A549 (cell line): ENCODE results near the gene PDE7B. TPM values are rescaled to one million over a fixed set of nuclear protein-coding genes. Genes with fewer than 3 reads are reported as not detected.

Experiments used
- ATAC-seq, 2 experiments: fragments of 200-7000 bp in 1 of 2; fragments of >200 bp in 1 of 2; cut with Nextera tagmentation in 1 of 2; cut with Tn5 transposase in 1 of 2; 3 replicates each; pipeline versions ENCODE4 v1.8.0 to v1.9.1; 2018 to 2020; ENCODE audit warnings: mild to moderate bottlenecking in 1 of 2, moderate library complexity in 1 of 2
- CTCF ChIA-PET: fragments of 300-600 bp; sonication (Branson Sonifier 250); formaldehyde crosslinking; extraction: SDS; loops from one replicate; lab custom pipeline; 2021; ENCODE audit warnings: antibody characterized with exemption, inconsistent platforms; lab: Yijun Ruan, JAX
- POLR2A ChIA-PET: fragments of 350-600 bp; formaldehyde crosslinking; extraction: SDS; loops from one replicate; lab custom pipeline; 2021; ENCODE audit warnings: antibody characterized with exemption, inconsistent platforms; lab: Yijun Ruan, JAX
- DNase-seq, 2 experiments: peaks; one replicate each; pipeline versions ENCODE4 v3.0.0 to v3.0.0-alpha.2; 2011 to 2016; ENCODE audit warnings: low read depth in 1 of 2, low spot score in 1 of 2
- FAIRE-seq: peaks from 2 replicates; lab custom pipeline; 2011; peaks lifted over from hg19 to GRCh38; lab: Jason Lieb, UNC
- H3K27ac ChIP-seq, 2 experiments: fragments of >200 bp; sonication (Bioruptor Twin); formaldehyde crosslinking; 3 replicates each; pipeline ENCODE4 v1.5.1; 2016 to 2017
- H3K4me1 ChIP-seq: fragments of >200 bp; sonication (Bioruptor Twin); formaldehyde crosslinking; 3 replicates; pipeline ENCODE4 v1.6.1; 2016
- H3K4me2 ChIP-seq: fragments of >200 bp; sonication (Bioruptor Twin); formaldehyde crosslinking; 3 replicates; pipeline ENCODE4 v1.6.1; 2016
- H3K4me3 ChIP-seq: fragments of >200 bp; sonication (Bioruptor Twin); formaldehyde crosslinking; 3 replicates; pipeline ENCODE4 v1.5.1; 2016
- H3K9me3 ChIP-seq: fragments of >200 bp; sonication (Bioruptor Twin); formaldehyde crosslinking; 3 replicates; pipeline ENCODE4 v1.6.1; 2016
- CBX2 ChIP-seq: fragments of 200-600 bp; sonication (generic); IDR thresholded peaks from 2 replicates; pipeline ENCODE4 v1.6.1; 2016; ENCODE audit warnings: low read depth, mild to moderate bottlenecking, borderline replicate concordance
- CBX8 ChIP-seq: fragments of 200-600 bp; sonication (generic); IDR thresholded peaks from 2 replicates; pipeline ENCODE4 v1.6.1; 2016
- CHD2 ChIP-seq: fragments of 150-350 bp; IDR thresholded peaks from 2 replicates; pipeline ENCODE4 v1.6.1; 2014; ENCODE audit warnings: low read length; ENCODE audit not compliant: partially characterized antibody
- CTCF ChIP-seq: fragments of >200 bp; sonication (Bioruptor Twin); formaldehyde crosslinking; IDR thresholded peaks from 3 replicates; pipeline ENCODE4 v1.5.1; 2016
- EHF ChIP-seq: fragments of 250-450 bp; sonication (Bioruptor Pico); IDR thresholded peaks from 2 replicates; pipeline ENCODE4 v1.5.0; 2020; ENCODE audit warnings: mild to moderate bottlenecking
- EHMT2 ChIP-seq: fragments of 200-600 bp; sonication (generic); IDR thresholded peaks from 2 replicates; pipeline ENCODE4 v1.6.1; 2016; ENCODE audit warnings: antibody characterized with exemption, low read depth, mild to moderate bottlenecking, moderate library complexity
- FOSB ChIP-seq: fragments of 250-450 bp; sonication (Bioruptor Pico); IDR thresholded peaks from 2 replicates; pipeline ENCODE4 v1.5.0; 2020; ENCODE audit warnings: mild to moderate bottlenecking, moderate library complexity
- FOSL2 ChIP-seq, 2 experiments: fragments of 450-650 bp in 1 of 2; fragments of >200 bp in 1 of 2; sonication (Bioruptor Twin) in 1 of 2; formaldehyde crosslinking; IDR thresholded peaks; 2 replicates each; pipeline versions ENCODE4 v1.5.0 to v1.6.1; 2016 to 2020; ENCODE audit warnings: mild to moderate bottlenecking in 1 of 2, moderate library complexity in 1 of 2
- HOXA7 ChIP-seq: fragments of 250-450 bp; sonication (Bioruptor Pico); IDR thresholded peaks from 2 replicates; pipeline ENCODE4 v1.5.0; 2020; ENCODE audit warnings: mild to moderate bottlenecking, moderate library complexity
- KDM5A ChIP-seq: fragments of 200-600 bp; sonication (generic); IDR thresholded peaks from 2 replicates; pipeline ENCODE4 v1.6.1; 2016; ENCODE audit warnings: antibody characterized with exemption, mild to moderate bottlenecking
- MAFK ChIP-seq: fragments of 450-650 bp; IDR thresholded peaks from 2 replicates; pipeline ENCODE4 v1.6.1; 2014; ENCODE audit not compliant: partially characterized antibody
- MAZ ChIP-seq: fragments of 150-350 bp; IDR thresholded peaks from 2 replicates; pipeline ENCODE4 v1.6.1; 2014; ENCODE audit warnings: antibody characterized with exemption, low read depth, low read length, borderline replicate concordance
- MYC ChIP-seq: IDR thresholded peaks from 2 replicates; pipeline ENCODE4 v1.6.1; 2012; ENCODE audit warnings: mild to moderate bottlenecking, inconsistent platforms, low read length, improper control_type of control experiment, borderline replicate concordance
- NFE2L2 ChIP-seq: fragments of 150-350 bp; conservative IDR thresholded peaks from 2 replicates; pipeline ENCODE4 v1.6.1; 2014; ENCODE audit warnings: low read length
- PHF8 ChIP-seq: fragments of 200-600 bp; sonication (generic); IDR thresholded peaks from 2 replicates; pipeline ENCODE4 v1.6.1; 2016; ENCODE audit warnings: low read depth, mild to moderate bottlenecking, antibody characterized with exemption, moderate library complexity, borderline replicate concordance
- POLR2A ChIP-seq: IDR thresholded peaks from 2 replicates; pipeline ENCODE4 v1.6.1; 2012; ENCODE audit warnings: mild to moderate bottlenecking, low read length
- POLR2AphosphoS2 ChIP-seq: conservative IDR thresholded peaks from 2 replicates; pipeline ENCODE4 v1.6.1; 2012; ENCODE audit warnings: low read length, improper control_type of control experiment, inconsistent platforms
- RFX5 ChIP-seq: fragments of 450-650 bp; IDR thresholded peaks from 2 replicates; pipeline ENCODE4 v1.7.1; 2014; ENCODE audit warnings: antibody characterized with exemption, mild to moderate bottlenecking, moderate library complexity
- SMC3 ChIP-seq: fragments of >200 bp; sonication (Bioruptor Twin); formaldehyde crosslinking; IDR thresholded peaks from 3 replicates; pipeline ENCODE4 v1.6.1; 2018; ENCODE audit warnings: inconsistent platforms
- SREBF2 ChIP-seq: fragments of 450-650 bp; IDR thresholded peaks from 2 replicates; pipeline ENCODE4 v1.6.1; 2014; ENCODE audit warnings: mild to moderate bottlenecking, moderate library complexity
- TFCP2L1 ChIP-seq: fragments of 250-450 bp; sonication (Bioruptor Pico); IDR thresholded peaks from 2 replicates; pipeline ENCODE4 v1.5.0; 2021; ENCODE audit warnings: mild to moderate bottlenecking
- TP53 ChIP-seq: fragments of 250-450 bp; sonication (Bioruptor Pico); IDR thresholded peaks from 2 replicates; pipeline ENCODE4 v1.5.0; 2021; ENCODE audit warnings: mild to moderate bottlenecking, moderate library complexity
- WGBS: methylation state at CpG from one replicate; pipeline ENCODE4 v1.1.6; 2017; ENCODE audit errors: missing lambda C conversion rate; 5-methylcytosine and 5-hydroxymethylcytosine counted together
- polyA plus RNA-seq, 4 experiments: library from polyadenylated mRNA; depleted of rRNA in 3 of 4; stranded (reverse); fragments of >200 nt; fragmentation: RNase III in 1 of 4; extraction: RNeasy Plus Mini Kit Qiagen cat#74134 plus additional on column Dnase treatment in 1 of 4; gene quantifications; 2 replicates in 3 of 4; 3 replicates in 1 of 4; pipeline ENCODE4 v1.2.3, GENCODE V29; 2011 to 2017
- TF ChIP-seq, protein P1 (sequence below): fragments of 250-450 bp; sonication (Bioruptor Pico); IDR thresholded peaks from 2 replicates; pipeline ENCODE4 v1.5.0; 2020; ENCODE audit warnings: low read depth, mild to moderate bottlenecking, moderate library complexity
- TF ChIP-seq, protein P2 (sequence below): IDR thresholded peaks from 2 replicates; pipeline ENCODE4 v1.6.1; 2012; ENCODE audit warnings: low read depth, borderline replicate concordance
- TF ChIP-seq, protein P3 (sequence below): fragments of 200-600 bp; sonication (generic); IDR thresholded peaks from 2 replicates; pipeline ENCODE4 v1.6.1; 2016; ENCODE audit warnings: antibody characterized with exemption, mild to moderate bottlenecking, moderate library complexity
- TF ChIP-seq, protein P4 (sequence below): fragments of 250-450 bp; sonication (Bioruptor Pico); IDR thresholded peaks from 2 replicates; pipeline ENCODE4 v1.5.0; 2021; ENCODE audit warnings: mild to moderate bottlenecking, moderate library complexity, borderline replicate concordance

The PDE7B gene
- polyA plus RNA-seq, 2 of the 4 experiments (the other 2 are of a cell fraction): 6.6 to 13.8 TPM

DNA sequence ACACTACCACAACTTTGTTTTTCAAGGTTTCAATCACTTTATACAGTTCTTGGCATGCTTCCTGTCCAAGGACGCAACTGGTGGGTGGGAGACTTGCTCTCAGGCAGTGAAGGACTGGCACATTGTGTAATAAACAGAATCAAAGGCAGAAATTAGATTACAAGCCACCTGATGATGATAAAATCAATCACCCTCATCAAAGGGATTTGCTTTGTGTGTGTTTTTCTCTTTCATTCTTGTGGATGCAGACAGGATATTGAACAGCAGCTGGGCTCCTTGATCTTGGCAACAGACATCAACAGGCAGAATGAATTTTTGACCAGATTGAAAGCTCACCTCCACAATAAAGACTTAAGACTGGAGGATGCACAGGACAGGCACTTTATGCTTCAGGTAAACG is 327.2 kb downstream of the PDE7B start (continued):
- TF ChIP-seq MAZ: no peak

DNA sequence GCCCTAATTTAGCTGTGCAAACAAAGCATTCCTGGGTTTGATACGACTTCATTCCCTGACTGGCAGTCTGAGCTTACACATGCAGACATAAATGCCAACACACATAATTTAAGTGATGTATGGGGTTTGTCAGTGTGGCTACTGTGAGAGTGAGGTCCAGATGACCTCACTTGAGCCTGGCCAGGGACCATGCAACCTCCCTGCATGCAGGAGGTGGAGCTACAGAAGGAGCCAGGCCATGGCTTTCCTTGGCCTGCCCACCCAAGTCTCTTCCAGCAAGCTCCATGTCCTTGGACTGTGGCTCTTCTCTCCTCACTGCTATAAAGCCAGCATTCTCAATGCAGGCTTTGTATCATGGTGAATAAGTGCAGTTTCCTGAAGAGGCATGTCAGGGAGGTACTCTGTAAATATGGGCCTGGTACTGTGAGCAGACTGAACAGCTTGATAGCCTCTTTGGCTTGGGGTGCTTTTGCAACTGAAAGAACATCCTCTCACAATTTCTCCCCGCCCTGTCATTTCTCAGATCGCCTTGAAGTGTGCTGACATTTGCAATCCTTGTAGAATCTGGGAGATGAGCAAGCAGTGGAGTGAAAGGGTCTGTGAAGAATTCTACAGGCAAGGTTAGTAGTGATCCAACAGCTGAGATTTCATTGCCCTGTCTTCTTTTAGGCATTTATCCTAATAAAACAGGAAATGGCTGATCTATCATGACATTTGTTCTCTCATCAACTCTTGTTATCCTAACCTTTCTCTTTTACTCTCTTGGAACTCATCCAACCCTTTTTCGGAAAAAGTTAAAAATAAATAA is 329.4 kb downstream of the PDE7B start:
- ChIA-PET POLR2A (no interaction called here), CTCF (interaction anchor here (0.6 kb wide), 1 partner anchor 16 kb away, joined by 4 read pairs; no protein-coding TSS in a partner anchor)
- Histone ChIP-seq H3K4me2 (no peak overlapping the region), H3K4me1 (no peaks in the 10 kb centered on the region), H3K4me3 (no peak overlapping the region), H3K9me3 (no peaks in the 10 kb centered on the region), H3K27ac (no peak overlapping the region)
- WGBS: 76% methylated on average over 4 of the region's 4 CpGs
- FAIRE-seq: no peak
- DNase-seq: no peak
- ATAC-seq: no peak
- TF ChIP-seq RFX5 (no peak), TFCP2L1 (CRISPR knock-in tag) (no peak), SMC3 (no peak), FOSL2 (IDR thresholded peaks at IDR 0.05) (no peak), FOSL2 (CRISPR knock-in tag; IDR thresholded peaks at IDR 0.05) (no peak), CTCF (no peak), TP53 (CRISPR knock-in tag) (no peak), CBX8 (no peak), MYC (no peak), MAZ (no peak), MAFK (no peak), CHD2 (no peak), FOSB (CRISPR knock-in tag) (no peak), PHF8 (no peak), POLR2A (no peak), KDM5A (no peak)
- TF ChIP-seq, protein P1, sequence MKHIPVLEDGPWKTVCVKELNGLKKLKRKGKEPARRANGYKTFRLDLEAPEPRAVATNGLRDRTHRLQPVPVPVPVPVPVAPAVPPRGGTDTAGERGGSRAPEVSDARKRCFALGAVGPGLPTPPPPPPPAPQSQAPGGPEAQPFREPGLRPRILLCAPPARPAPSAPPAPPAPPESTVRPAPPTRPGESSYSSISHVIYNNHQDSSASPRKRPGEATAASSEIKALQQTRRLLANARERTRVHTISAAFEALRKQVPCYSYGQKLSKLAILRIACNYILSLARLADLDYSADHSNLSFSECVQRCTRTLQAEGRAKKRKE (CRISPR knock-in tag): no peak

GRCh38 chr6:136181512-136181833 is 330.0 kb downstream of the PDE7B start:
- Histone ChIP-seq H3K4me1 (no peaks in the 10 kb centered on the region), H3K27ac (no peak overlapping the region), H3K4me2 (no peak overlapping the region), H3K9me3 (no peaks in the 10 kb centered on the region), H3K4me3 (no peak overlapping the region)
- ChIA-PET POLR2A (no interaction called here), CTCF (interaction anchor here (0.6 kb wide), 1 partner anchor 16 kb away, joined by 4 read pairs; no protein-coding TSS in a partner anchor)
- 91% methylated on average over 1 of the region's 1 CpG for WGBS
- no peak for FAIRE-seq
- no peak for DNase-seq
- ATAC-seq: no peak
- TF ChIP-seq NFE2L2 (no peak), EHF (CRISPR knock-in tag) (no peak), CBX2 (no peak), POLR2AphosphoS2 (no peak), HOXA7 (no peak), KDM5A (no peak), EHMT2 (no peak), SREBF2 (no peak), CBX8 (no peak)
- TF ChIP-seq, protein P2, sequence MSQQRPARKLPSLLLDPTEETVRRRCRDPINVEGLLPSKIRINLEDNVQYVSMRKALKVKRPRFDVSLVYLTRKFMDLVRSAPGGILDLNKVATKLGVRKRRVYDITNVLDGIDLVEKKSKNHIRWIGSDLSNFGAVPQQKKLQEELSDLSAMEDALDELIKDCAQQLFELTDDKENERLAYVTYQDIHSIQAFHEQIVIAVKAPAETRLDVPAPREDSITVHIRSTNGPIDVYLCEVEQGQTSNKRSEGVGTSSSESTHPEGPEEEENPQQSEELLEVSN: no peak
- TF ChIP-seq, protein P1 (CRISPR knock-in tag): no peak
- TF ChIP-seq, protein P3, sequence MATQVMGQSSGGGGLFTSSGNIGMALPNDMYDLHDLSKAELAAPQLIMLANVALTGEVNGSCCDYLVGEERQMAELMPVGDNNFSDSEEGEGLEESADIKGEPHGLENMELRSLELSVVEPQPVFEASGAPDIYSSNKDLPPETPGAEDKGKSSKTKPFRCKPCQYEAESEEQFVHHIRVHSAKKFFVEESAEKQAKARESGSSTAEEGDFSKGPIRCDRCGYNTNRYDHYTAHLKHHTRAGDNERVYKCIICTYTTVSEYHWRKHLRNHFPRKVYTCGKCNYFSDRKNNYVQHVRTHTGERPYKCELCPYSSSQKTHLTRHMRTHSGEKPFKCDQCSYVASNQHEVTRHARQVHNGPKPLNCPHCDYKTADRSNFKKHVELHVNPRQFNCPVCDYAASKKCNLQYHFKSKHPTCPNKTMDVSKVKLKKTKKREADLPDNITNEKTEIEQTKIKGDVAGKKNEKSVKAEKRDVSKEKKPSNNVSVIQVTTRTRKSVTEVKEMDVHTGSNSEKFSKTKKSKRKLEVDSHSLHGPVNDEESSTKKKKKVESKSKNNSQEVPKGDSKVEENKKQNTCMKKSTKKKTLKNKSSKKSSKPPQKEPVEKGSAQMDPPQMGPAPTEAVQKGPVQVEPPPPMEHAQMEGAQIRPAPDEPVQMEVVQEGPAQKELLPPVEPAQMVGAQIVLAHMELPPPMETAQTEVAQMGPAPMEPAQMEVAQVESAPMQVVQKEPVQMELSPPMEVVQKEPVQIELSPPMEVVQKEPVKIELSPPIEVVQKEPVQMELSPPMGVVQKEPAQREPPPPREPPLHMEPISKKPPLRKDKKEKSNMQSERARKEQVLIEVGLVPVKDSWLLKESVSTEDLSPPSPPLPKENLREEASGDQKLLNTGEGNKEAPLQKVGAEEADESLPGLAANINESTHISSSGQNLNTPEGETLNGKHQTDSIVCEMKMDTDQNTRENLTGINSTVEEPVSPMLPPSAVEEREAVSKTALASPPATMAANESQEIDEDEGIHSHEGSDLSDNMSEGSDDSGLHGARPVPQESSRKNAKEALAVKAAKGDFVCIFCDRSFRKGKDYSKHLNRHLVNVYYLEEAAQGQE: no peak
- TF ChIP-seq, protein P4, sequence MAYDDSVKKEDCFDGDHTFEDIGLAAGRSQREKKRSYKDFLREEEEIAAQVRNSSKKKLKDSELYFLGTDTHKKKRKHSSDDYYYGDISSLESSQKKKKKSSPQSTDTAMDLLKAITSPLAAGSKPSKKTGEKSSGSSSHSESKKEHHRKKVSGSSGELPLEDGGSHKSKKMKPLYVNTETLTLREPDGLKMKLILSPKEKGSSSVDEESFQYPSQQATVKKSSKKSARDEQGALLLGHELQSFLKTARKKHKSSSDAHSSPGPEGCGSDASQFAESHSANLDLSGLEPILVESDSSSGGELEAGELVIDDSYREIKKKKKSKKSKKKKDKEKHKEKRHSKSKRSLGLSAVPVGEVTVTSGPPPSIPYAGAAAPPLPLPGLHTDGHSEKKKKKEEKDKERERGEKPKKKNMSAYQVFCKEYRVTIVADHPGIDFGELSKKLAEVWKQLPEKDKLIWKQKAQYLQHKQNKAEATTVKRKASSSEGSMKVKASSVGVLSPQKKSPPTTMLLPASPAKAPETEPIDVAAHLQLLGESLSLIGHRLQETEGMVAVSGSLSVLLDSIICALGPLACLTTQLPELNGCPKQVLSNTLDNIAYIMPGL (CRISPR knock-in tag): no peak
